ENCODE measurements around the gene CNTN4.

DNA sequence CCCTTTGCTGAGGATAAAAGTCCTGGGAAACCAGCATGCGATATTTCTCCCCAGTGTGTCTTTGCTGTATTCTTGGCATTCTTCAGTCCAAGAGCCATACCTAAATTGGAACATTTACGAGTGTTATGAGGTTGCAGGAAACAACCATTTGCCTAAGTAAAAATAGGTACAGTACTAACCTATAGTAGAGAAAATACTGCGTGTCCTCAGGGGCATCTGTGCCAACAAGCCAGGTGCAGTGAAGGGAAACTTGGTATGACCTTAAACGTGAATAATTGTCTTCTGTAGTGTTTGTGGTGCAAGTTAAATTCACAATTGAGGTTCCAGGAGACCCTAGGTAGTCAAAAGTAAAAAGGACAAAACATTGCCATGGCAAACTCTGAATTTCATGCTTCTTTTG lies 999.3 kb downstream of the CNTN4 start:
- TF ChIP-seq EZH2 (IDR thresholded peaks at IDR 0.05; ENCODE audit: borderline replicate concordance, low read length) = no peak
- TF ChIP-seq, protein P1, sequence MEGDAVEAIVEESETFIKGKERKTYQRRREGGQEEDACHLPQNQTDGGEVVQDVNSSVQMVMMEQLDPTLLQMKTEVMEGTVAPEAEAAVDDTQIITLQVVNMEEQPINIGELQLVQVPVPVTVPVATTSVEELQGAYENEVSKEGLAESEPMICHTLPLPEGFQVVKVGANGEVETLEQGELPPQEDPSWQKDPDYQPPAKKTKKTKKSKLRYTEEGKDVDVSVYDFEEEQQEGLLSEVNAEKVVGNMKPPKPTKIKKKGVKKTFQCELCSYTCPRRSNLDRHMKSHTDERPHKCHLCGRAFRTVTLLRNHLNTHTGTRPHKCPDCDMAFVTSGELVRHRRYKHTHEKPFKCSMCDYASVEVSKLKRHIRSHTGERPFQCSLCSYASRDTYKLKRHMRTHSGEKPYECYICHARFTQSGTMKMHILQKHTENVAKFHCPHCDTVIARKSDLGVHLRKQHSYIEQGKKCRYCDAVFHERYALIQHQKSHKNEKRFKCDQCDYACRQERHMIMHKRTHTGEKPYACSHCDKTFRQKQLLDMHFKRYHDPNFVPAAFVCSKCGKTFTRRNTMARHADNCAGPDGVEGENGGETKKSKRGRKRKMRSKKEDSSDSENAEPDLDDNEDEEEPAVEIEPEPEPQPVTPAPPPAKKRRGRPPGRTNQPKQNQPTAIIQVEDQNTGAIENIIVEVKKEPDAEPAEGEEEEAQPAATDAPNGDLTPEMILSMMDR (IDR thresholded peaks at IDR 0.05; ENCODE audit: low read length) = no peak
